Measurements from ENCODE around the gene RAPGEF1.

GRCh38 chr9:131668057-131668438, 71.8 kb downstream of the RAPGEF1 start:
- TF ChIP-seq SPI1 (IDR thresholded peaks at IDR 0.05; ENCODE audit: borderline replicate concordance, low read depth) = no peak
- TF ChIP-seq GABPA (IDR thresholded peaks at IDR 0.05; ENCODE audit: low read depth) = no peak
- TF ChIP-seq POLR2AphosphoS5 (IDR thresholded peaks at IDR 0.05; ENCODE audit: low read depth) = no peak
